Muscle of leg (tissue), 9 donors: ENCODE data around the gene MAS1L. TPM values are rescaled to one million over a fixed set of nuclear protein-coding genes. Genes with fewer than 3 reads are reported as not detected.

Experiments
- polyA plus RNA-seq, 8 donors: library from polyadenylated mRNA; unstranded; fragments of 120-200 nt; gene quantifications; one replicate each; pipeline versions ENCODE4 v1.2.1 to v1.2.3, GENCODE V29; 2013; ENCODE audit warnings: inconsistent platforms in 1 of 8, low replicate concordance in 1 of 8; ENCODE audit not compliant: insufficient read length in 8 of 8, insufficient read depth in 1 of 8
- total RNA-seq: library from RNA; stranded (reverse); fragments of 120-200 nt; gene quantifications from one replicate; pipeline ENCODE4 v1.2.4, GENCODE V29; 2013

Gene MAS1L
- total and polyA plus RNA-seq, 9 donors = not detected

Other genes with a start within 250 kb of the MAS1L start
- gene OR14J1, start 186.3 kb downstream of the MAS1L start, total RNA-seq = not detected
- gene OR14J1, start 186.3 kb downstream of the MAS1L start, polyA plus RNA-seq = under 1 TPM in 6 of 8 donors, not detected in 2; 0.02 to 0.12 (median 0.05) TPM
- gene OR5V1, start 119.1 kb downstream of the MAS1L start, total RNA-seq = not detected
- gene OR5V1, start 119.1 kb downstream of the MAS1L start, polyA plus RNA-seq = not detected
- not detected for gene OR12D3, start 112.7 kb downstream of the MAS1L start, total RNA-seq
- not detected for gene OR12D3, start 112.7 kb downstream of the MAS1L start, polyA plus RNA-seq
- gene OR12D2, start 92.3 kb downstream of the MAS1L start, total RNA-seq = not detected
- not detected for gene OR12D2, start 92.3 kb downstream of the MAS1L start, polyA plus RNA-seq
- not detected for gene OR12D1, start 73.0 kb downstream of the MAS1L start, total RNA-seq
- not detected for gene OR12D1, start 73.0 kb downstream of the MAS1L start, polyA plus RNA-seq
- gene OR10C1, start 48.6 kb downstream of the MAS1L start, total RNA-seq = not detected
- not detected for gene OR10C1, start 48.6 kb downstream of the MAS1L start, polyA plus RNA-seq
- not detected for gene OR11A1, start 30.9 kb downstream of the MAS1L start, total RNA-seq
- not detected for gene OR11A1, start 30.9 kb downstream of the MAS1L start, polyA plus RNA-seq
- not detected for gene OR2H1, start 30.8 kb downstream of the MAS1L start, total RNA-seq
- gene OR2H1, start 30.8 kb downstream of the MAS1L start, polyA plus RNA-seq = under 1 TPM in 1 of 8 donors, not detected in 7; 0.14 TPM
- 0.31 TPM for gene UBD, start 71.8 kb upstream of the MAS1L start, total RNA-seq
- gene UBD, start 71.8 kb upstream of the MAS1L start, polyA plus RNA-seq = 1 to 10 TPM in 1 of 8 donors, under 1 TPM in 6, not detected in 1; 0.15 to 1.6 (median 0.32) TPM
- gene OR2H2, start 97.2 kb upstream of the MAS1L start, total RNA-seq = not detected
- under 1 TPM; 0.04 to 0.32 (median 0.15) TPM for gene OR2H2, start 97.2 kb upstream of the MAS1L start, polyA plus RNA-seq
- 14.0 TPM for gene GABBR1, start 145.2 kb upstream of the MAS1L start, total RNA-seq
- gene GABBR1, start 145.2 kb upstream of the MAS1L start, polyA plus RNA-seq = 10 to 100 TPM; 22.6 to 48.4 (median 37.0) TPM
- not detected for gene MOG, start 169.1 kb upstream of the MAS1L start, total RNA-seq
- gene MOG, start 169.1 kb upstream of the MAS1L start, polyA plus RNA-seq = not detected
- gene ZFP57, start 193.2 kb upstream of the MAS1L start, total RNA-seq = not detected
- gene ZFP57, start 193.2 kb upstream of the MAS1L start, polyA plus RNA-seq = 1 to 10 TPM in 1 of 8 donors, under 1 TPM in 1, not detected in 6; 0.08 to 1.1 TPM
- 6.6 TPM for gene HLA-F, start 235.5 kb upstream of the MAS1L start, total RNA-seq
- 10 to 100 TPM in 1 of 8 donors, 1 to 10 TPM in 7; 4.6 to 10.7 (median 6.9) TPM for gene HLA-F, start 235.5 kb upstream of the MAS1L start, polyA plus RNA-seq